Stimulated activated CD8-positive, alpha-beta memory T cell treated with anti-CD3 and anti-CD28 coated beads, Interleukin-12 subunit alpha, Interleukin-12 subunit beta, amount 100 ng/mL, for 24 hours (primary cell): ENCODE measurements around the gene PPM1E.

Source experiments
- DNase-seq: peaks from one replicate; pipeline ENCODE4 v3.0.0-alpha.2; 2020; ENCODE audit errors: extremely low read depth

PPM1E gene

DNA sequence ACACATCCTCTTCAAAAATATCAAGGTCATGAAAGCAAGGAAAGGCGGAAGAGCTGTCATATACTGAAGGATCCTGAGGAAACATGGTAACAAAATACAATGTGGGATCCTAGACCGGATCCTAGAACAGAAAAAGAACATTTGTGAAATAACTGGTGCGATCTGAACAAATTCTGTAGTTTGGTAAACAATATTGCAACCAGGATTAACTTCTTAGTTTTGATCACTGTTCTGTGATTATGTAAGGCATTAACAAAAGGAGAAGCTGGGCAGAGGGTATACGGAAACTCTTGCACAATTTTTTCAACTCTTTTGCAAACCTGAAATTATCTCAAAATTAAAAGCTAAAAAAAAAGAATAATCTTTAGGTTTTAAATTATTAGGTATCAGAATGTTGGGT is 241.3 kb downstream of the PPM1E start:
- no peak for DNase-seq

DNA sequence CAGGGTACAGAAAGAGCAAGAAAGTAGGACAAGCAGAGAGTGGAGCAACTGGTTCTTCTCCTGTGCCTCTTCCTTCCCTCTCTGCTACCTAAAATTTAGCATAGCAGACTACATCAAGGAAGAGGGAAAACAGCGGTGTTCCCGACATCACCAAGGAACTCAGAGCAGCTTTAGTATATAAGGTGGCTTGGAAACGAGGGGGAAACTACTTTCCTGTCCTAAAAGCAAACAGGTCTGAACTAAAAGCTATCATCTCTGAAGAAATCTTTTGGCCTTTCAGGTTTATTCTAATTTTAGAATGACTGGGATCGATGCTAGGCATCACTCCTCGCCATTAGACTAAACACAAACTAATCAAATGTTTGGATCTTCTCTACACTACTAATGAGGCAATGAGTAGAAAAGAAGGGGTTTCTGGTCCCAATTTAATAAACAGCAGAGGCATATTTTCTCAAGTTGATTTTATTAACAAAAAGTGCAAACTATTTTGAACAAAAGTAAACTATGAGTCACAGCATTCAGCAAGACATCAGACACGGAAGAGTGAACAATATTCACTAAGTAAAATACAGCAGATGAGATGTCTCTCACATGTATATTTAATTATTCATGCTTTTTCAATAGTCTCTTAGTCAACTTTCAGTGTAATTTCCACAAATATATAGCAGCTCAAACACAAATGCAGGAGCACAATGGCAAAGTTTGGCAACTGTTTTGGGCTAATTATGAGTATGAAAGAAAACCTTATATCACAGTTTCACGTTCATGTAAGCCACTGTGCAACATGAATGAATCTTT is 242.3 kb downstream of the PPM1E start:
- no peak for DNase-seq

DNA sequence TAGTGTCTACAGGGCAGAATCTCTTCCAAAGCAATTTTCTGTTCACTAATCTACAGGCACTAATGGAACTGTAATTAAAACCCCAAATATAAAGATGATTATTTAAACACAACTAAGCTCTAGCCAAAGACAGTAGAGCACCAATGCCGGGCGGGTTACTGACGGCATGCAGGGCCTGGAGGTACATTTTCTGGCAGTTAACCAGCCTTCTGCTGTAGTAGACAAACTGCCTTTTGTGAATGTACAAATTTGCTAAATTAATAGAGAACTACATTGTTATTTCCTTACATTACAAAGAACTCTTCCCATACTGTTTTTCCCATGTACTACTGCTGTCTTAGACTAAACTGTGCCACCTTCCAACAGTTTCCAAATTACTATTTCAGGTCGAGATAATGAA is 243.2 kb downstream of the PPM1E start:
- no peak for DNase-seq

- no peak for DNase-seq
Observed at GRCh38 chr17:58999500-58999899, 243.8 kb downstream of the PPM1E start.

- no peak for DNase-seq
Observed at GRCh38 chr17:59000022-59000421, 244.4 kb downstream of the PPM1E start.

DNA sequence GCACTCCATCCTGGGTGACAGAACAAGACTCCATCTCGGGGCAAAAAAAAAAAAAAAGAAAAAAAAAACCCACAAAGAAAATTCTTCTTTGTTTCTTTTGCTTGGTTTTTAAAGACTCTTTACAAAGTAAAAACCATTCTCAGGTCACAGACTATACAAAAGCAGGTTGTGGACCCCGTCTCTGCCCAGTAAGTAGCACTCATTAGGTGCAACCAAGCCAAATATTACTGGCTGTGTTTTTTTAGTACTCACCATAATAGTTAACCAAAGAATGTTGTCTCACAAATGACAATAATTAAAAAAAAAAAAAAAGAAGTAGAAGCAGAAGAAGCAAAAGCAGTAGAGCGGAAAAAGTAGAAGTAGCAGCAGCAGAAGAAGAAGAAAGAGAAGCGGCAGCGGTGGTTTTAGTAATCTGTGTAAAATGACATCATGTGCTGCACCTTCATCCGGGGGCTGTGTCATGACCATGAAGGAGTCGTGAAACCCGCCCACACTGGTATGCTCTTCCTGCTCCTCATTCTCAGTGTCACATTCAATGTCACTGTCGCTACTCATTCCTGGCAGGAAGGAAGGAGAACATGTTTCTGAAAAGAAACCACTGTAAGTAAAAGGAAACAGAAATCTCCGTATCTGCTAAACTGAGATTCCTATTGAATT is 245.6 kb downstream of the PPM1E start:
- peak; percentile 44 for DNase-seq

DNA sequence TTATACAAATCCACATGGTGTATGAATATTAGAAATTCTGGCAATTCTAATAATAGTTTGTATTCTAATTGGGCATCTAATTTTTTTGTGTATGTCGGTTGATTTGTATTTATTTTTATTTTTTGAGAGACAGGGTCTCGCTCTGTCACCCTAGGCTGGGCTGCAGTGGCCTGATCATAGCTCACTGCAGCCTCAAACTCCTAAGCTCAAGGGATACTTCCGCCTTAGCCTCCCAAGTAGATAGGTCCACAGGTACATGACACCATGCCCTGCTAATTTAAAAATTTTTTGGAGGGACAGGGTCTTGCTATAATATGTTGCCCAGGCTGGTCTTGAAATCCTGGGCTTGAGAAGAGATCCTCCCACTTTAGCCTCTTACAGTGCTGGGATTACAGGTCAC is 246.5 kb downstream of the PPM1E start:
- no peak for DNase-seq

- DNase-seq, result no peak
Observed at GRCh38 chr17:59002848-59003247, 247.2 kb downstream of the PPM1E start.

DNA sequence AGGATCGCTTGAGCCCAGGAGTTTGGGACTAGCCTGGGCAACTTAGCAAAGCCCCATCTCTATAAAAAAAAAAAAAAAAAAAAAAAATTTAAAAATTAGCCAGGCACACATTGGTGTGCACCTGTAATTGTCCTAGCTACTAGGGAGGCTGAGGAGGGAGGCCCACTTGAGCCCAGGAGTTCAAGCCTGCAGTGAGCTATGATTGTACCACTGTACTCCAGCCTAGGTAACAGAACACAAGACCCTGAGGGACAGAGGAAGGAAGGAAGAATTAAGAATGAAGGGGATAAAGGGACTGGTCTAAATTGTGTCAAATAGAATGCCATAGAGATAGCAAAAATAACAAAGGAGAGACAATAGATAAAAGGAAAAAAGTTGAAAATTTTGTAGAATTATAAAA is 248.2 kb downstream of the PPM1E start:
- no peak for DNase-seq

GRCh38 chr17:59004338-59005111 is 248.9 kb downstream of the PPM1E start:
- peak; percentile 7 for DNase-seq

GRCh38 chr17:59007995-59008394 is 252.3 kb downstream of the PPM1E start:
- DNase-seq, result no peak

DNA sequence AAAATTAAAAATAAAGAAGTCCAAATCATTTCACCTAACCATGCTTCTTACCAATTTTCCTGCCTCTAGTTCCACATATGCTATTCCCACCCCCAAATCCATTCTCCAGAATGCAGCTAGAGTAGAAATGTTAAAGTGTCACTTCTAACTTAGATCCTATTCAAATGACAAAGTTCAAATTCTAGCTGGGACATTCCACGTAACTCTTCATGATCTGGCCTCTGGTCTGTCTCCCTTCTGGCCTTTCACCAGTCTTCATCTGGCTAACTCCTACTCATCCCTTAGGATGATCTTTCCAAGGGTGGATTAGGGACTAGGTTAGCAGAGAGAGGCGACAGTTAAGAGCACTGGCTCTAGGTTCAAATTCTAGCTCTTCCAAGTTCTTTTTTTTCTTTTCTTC is 253.1 kb downstream of the PPM1E start:
- no peak for DNase-seq

GRCh38 chr17:59010026-59010425 is 254.4 kb downstream of the PPM1E start:
- no peak for DNase-seq

- no peak for DNase-seq
Observed at GRCh38 chr17:59011975-59012374, 256.3 kb downstream of the PPM1E start.

DNA sequence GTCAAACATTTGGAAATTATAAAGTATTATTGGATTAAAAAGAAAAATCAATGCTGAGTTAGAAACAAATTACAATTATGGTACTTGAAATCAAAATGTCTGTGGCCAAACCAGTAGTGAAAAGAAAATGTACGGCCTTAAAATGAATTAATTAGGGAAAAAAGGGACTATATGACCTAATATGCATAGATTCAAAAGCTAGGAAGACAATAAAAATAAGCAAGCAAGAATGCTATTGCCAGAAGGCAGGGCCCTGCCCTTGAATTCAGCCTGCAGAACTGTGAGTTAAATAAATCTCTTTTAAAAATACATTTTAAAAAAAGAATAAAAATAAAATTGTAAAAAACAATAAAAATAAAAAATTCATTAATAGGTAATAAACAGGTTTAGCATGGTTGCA is 262.4 kb downstream of the PPM1E start:
- no peak for DNase-seq

GRCh38 chr17:59024916-59025315 is 269.3 kb downstream of the PPM1E start:
- no peak for DNase-seq

GRCh38 chr17:59026176-59026939 is 270.7 kb downstream of the PPM1E start:
- no peak for DNase-seq

GRCh38 chr17:59027750-59028149 is 272.1 kb downstream of the PPM1E start:
- DNase-seq, result no peak

DNA sequence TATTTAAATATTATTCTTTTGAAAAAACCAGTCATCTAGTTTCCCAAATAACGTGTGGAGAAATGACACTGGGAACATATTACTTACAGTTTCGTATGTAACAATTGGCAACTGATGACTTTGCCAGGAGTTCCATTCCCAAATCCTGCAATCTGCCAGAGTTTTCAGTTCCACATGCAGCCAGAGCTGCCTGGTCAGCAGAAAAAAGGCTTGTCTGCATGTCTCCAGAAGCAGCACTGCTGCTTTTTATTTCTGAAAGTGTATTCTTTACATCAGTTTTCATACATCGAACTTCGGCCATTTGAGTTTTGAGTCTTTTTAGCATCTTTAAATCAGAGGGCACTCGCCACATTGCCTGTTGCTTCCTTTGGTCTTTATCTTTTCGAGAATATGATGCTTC is 272.7 kb downstream of the PPM1E start:
- DNase-seq, result no peak

GRCh38 chr17:59030811-59031210 is 275.2 kb downstream of the PPM1E start:
- no peak for DNase-seq
